Left forelimb (tissue), 1 donor: ENCODE measurements around the gene TNIK.

Experiments used
- DNase-seq: peaks from one replicate; pipeline ENCODE4 v3.0.0-alpha.2; 2018; ENCODE audit warnings: low spot score

TNIK gene

DNA sequence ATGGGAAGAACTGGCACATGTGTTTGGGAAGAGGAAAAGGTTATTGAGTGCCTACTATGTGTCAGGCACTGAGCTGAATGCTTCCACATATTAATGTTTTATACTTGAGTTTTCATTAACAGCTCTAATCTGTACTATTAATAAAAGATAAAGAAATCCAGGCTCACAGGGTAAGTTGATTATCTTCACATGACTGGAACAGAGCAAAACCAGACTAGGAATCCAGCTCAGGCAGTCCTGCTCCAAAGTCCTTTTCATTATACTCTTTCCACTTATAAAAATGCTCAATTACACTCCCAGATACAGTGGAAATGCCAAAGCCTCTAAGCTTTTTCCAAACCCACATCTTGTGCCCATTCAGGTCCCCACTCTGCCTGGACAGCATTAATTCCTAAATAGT, 97.6 kb downstream of the TNIK start:
- no peak for DNase-seq

DNA sequence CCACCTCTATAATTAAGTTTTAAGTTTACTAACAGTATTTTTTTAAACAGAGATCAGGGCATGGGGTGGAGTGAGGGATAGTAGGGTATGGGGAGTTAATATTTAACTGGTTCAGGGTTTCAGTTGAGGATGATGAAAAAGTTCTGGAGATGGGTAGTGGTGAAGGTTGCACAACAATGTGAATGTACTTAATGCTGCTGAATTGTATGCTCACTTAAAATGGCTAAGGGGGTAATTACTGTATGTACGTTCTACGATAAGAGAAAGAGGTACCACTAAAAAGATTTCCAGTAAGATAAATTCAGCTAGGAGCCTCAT, 101.4 kb downstream of the TNIK start:
- DNase-seq: no peak

DNA sequence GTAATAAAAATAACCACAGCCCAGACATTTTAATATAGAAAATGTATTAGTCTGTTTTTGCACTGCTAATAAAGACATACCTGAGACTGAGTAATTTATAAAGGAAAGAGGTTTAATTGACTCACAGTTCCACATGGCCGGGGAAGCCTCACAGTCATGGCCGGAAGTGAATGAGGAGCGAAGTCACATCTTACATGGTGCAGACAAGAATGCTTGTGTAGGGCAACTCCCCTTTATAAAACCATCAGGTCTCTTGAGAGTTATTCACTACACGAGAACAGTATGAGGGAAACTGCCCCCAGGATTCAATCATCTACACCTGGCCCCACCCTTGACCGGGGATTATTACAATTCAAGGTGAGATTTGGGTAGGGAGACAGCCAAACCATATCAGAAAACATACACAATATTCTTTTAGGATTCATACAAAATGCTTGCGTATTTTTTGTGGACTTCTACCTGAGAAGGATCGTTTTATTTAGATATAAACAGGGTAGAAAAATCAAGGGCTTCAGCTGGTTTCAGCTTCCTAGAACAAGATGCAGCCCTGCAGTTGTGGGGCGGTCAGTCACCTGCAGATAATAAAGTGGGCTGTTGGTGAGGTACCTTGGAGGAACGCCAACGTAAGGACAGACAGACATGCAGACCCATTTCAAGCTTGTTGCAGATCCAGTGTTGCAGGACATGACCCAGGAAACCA, 101.9 kb downstream of the TNIK start:
- DNase-seq: no peak

- no peak for DNase-seq
Measured at GRCh38 chr3:171357721-171358120, 102.5 kb downstream of the TNIK start.

- DNase-seq: no peak
Measured at GRCh38 chr3:171356251-171356650, 104.0 kb downstream of the TNIK start.

DNA sequence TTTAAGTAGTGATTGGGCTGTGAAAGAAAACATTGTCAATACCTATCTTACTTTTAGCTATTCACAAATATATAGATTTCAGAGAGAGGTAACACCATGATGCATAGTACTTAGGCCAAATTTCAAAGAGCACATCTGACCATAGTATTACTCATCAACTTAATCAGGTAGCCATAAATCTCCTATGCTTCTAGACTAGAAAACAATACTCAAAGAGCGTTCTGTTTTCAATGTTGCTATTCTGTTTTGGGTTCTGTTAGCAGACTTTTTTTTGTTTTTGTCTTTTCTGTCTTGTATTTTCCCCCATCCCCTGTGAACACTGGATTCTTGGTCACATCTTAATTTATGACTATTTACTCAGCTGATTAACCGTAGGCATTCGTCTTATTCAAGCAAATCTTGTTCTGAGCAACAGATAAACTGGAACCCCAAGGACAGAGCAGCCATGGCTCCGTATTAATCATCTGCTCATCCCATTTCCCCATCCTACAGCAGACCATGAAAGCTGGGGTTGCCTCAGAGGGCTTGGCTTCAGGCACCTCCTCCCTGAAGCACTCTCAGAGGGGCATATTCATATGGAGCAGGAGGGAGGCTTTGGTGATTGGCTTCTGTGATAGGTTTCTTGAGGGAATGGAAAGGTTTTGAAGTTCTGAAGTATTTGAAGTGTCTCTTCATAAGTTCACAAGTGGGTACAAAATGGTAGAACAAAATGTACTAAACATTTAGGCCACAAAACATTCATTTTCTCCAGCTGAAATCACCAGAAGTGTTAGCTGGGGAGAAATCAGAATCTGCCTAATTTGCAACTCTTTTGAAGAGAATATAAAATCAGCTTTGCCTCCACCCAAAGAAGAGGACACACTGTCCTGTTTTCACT, 105.3 kb downstream of the TNIK start:
- no peak for DNase-seq

DNA sequence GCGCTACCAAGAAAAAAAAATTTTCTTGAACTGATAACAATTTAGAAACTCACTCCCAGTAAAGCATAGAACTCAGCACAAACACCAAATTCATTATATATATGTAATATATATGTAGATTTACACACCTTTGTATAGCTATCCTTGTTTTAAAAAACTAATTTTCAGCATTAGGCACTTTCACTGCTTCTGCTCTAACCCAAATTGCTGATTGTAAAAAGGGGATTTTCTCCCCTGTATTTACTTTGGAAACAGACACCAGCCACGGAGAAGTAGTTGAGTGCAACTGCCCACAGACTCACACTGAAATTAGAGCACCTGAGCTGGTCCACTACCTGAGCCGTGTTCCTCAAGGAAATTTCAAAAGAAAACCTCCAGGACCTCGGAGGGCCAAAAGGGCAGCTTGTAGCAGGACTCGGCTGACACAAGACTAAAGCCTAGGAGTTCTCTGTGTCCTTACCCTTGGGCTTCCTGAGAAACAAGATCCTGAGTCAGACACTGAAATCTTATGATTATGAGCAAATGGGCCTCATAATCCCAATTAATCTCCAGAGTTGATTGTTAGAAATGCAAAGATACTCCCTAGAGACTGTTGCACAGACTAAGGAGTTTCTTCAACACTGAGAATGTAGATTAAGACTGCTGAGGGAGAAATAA, 106.0 kb downstream of the TNIK start:
- DNase-seq: no peak

DNA sequence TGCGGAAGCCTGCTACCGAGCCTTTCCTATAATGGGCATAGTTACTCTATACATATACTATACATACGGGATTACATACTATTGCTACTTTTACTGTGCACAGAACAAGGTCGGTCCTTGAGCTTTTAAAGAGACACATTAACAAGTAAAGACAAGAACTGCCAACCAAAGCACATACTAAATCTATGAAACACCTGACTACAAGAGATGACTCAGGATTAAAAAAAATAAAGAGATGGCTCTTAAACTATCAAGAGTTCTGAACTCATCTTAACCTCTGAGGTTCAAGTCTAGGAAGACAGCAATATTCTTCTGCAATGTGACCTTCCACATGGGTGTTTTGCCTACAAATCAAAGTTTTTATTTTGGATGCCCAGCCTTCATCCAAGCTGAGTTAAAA, 106.8 kb downstream of the TNIK start:
- no peak for DNase-seq

- DNase-seq: no peak
Measured at GRCh38 chr3:171352387-171352935, 107.7 kb downstream of the TNIK start.

- DNase-seq: no peak
Measured at GRCh38 chr3:171351676-171352075, 108.5 kb downstream of the TNIK start.

DNA sequence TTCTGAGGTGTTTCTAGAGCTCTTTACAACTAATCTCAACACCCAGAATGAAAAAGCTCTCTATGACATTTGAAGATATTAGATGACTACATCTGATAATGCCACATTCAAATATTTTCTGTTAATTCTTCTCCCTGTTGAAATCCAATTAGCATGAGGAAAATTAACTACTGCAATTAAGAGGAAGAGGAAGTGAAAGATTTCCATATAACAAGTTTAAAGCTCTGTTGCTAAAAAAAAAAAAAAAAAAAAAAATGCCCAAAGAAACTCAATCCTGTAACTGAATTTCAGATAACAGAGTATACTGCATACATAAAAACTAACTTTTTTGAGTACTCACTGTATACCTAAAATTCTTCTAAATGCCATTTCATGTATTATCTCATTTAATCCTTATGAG, 109.8 kb downstream of the TNIK start:
- DNase-seq: no peak

- DNase-seq: no peak
Measured at GRCh38 chr3:171349392-171349791, 110.8 kb downstream of the TNIK start.

GRCh38 chr3:171348121-171348520, 112.1 kb downstream of the TNIK start:
- DNase-seq: no peak

DNA sequence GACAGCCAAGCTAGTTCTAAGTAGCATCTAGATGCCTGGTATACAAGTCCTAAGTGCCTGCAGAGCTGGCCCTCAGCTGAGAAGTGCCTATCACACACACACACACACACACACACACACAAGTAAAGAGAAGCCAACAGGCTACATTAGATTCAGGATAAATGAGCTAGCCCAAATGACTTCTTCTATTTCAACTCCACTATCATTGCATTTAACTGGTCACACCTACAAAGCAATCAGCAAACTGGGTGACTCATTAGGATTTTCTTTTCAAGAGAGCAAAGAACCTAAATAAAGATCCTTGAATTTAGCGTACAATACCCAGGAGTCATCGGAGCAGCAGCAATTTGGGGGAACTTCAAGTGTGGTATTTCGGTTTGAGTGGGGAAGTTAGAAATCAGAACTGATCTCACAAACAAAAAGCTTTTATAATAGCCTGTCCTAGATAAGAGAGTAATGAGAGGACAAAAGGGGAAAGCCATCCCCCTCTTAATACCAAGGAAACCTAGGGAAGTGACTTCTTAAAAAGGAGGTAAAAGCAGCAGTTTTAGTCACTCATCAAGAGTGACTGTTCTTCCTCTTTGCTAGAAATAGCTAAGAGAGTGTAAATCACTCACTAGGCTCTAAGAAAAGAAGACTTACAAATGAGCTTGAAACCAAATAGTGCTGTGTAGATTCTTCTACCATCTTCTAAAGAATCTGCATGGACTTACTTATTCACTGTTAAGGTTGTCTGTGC, 112.7 kb downstream of the TNIK start:
- DNase-seq: no peak

- DNase-seq: no peak
Measured at GRCh38 chr3:171346582-171347300, 113.5 kb downstream of the TNIK start.

DNA sequence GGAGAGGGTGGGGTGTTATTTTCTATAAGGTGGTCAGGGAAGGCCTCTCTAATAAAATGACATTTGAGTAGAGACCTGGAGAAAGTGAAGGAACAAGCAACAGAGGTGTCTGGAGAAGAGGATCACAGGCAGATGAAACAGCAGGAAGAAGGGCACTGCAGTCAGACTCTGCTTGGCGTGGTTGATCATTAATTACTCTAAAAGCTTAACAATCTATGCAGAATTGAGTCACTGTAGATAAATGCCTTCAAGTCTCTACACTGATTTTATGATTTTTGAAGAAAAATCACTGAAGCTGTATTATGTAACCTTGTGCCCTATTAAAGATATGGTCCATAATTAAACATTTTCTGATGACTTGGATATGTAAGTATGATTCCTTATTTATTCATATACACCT, 114.2 kb downstream of the TNIK start:
- no peak for DNase-seq

DNA sequence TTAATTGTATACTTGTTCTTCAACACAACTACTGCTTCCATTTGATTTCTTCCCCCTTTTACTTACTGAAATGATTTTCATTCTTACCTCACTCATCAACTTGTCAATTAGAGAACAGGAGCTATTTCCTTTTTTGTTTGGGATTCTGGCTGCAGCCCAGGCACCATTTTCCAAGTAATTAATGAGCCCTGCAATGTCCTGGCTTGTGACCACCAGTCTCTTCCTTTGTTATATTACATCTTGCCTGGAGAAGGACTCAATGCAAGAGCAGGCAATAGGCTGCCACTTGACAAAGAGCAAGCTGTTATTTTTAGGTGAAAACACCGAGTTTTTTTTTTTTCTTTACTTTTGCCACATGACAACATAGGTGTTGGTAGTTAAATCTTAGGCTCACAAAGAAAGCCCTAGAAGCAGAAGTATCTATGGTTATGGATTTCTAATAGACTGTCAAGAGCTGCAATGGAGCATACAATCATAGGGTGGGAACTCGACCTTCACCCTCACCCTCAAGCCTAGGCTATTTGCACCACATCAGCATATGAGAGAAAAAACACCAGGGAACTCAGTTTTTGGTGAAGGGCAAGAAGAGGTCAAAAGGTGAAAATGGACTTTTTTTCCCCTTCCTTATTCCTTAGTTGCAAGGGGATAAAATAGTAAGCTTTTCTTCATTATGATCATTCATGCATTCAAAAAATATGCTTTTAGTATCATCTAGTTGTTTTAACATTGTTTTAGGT, 114.9 kb downstream of the TNIK start:
- no peak for DNase-seq

DNA sequence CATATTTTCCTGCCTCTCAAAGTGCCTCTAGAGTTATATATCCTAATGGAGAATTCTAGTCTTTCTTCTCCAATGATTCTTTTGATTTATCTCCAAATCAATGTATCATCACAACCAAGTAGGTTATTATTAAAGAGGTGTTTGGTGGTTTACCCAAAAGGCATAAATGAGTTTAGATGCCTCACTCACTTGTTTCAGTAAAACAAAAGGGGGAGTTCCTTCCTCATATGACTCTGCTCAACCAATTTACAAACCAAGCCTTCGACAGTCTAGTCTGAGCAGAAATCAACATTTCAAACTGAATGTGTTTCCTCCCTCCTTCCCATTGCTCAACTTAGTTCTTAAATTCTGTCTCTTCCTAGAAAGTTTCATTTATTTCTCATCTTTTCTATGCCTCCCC, 116.5 kb downstream of the TNIK start:
- no peak for DNase-seq

DNA sequence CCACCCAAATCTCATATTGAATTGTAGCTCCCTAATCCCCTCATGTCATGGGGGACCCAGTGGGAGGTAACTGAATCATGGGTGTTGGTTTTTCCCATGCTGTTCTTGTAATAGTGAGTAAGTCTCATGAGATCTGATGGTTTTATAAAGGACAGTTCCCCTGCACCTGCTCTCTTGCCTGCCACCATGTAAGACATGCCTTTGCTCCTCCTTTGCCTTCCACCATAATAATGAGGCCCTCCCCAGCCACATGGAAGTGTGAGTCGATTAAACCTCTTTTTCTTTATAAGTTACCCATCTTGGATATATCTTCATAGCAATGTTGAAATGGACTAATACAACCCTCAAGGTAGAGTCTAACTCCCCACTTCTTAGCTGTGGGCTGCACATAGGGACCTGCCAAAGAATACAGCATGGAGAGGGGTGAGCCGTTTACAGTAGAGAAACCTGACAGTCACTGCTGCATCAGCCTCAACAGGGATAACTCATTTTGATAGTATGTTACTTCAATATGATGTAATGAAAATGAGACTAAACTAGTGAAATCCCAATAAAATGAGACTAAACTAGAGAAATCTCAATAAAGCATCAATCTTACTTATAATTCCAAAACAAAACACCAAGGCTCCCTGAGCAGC, 117.3 kb downstream of the TNIK start:
- DNase-seq: no peak

- DNase-seq: no peak
Measured at GRCh38 chr3:171342200-171342599, 118.0 kb downstream of the TNIK start.
